Suppressor macrophage treated with lipopolysaccharide for 4 hours (primary cell): ENCODE results near the gene ANTXRL.
"Not testable (repeated sequence)": the region's sequence is repeated elsewhere in the genome, so short reads cannot be mapped to it uniquely, and the experiment has no call there.

Experiments
- DNase-seq: peaks from one replicate; pipeline ENCODE4 v3.0.0-alpha.2; 2020

The ANTXRL gene

DNA sequence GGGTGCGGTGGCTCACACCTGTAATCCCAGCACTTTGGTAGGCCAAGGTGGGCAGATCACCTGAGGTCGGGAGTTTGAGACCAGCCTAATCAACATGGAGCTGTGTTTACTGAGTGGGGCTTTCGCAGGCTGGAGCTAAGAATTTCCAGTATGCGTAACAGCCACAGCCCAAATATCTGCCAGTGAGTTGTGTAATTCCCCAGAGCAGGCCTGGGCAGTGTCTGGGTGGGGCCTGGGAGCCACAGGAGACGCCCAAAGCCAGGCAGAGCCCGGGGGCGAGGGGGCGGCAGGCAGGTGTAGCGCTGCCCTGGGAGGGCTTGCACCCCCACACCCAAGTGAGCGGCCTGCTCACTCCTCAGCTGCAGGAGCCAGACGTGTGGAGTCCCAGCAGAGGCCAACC, 88.6 kb downstream of the ANTXRL start, which contains the start of gene ANXA8L1:
TSS of gene ANXA8L1 (plus strand) at position 371 of the 400 bp plus-strand sequence. CDS start 76 bp downstream, outside the sequence.
- not testable (repeated sequence) for DNase-seq

DNA sequence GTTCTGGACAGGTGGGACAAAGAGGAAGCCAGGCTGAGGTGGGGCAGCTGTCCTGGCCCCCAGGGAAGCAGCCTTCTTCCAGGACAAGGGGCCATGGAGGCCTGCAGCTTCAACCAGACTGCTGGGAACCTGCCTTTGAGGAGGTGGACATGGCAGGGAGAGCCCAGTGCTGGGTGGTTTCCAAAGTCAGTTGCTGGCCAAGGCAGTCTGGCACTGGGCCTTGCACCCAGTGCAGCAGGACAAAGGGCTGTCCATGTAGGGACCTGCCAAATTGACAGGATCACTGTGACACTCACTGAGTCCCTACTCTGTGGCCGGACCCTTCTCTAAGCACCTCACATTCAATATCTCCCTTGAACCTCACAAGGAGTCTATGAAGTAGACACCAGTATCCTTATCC, 90.2 kb downstream of the ANTXRL start:
- DNase-seq, result not testable (repeated sequence)

DNA sequence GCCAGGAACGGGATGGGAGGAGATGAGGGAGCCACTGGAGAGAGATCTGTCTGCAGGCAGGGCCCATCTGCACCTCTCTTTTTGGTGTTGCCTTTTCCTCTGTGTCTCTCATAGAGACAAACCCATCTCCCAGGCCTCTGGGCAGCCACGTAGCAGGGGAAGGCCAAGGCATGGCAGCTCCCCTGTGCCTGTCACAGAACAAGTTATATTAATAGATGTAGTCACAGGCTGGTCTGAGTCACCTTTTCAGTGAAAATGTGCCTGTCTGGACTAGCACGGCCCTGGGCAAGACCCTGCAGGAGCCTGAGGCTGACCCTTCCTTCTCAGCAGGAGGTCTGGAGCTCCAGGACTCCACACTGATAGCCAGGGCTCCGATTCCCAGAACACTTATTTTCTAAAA, 90.9 kb downstream of the ANTXRL start:
- not testable (repeated sequence) for DNase-seq

DNA sequence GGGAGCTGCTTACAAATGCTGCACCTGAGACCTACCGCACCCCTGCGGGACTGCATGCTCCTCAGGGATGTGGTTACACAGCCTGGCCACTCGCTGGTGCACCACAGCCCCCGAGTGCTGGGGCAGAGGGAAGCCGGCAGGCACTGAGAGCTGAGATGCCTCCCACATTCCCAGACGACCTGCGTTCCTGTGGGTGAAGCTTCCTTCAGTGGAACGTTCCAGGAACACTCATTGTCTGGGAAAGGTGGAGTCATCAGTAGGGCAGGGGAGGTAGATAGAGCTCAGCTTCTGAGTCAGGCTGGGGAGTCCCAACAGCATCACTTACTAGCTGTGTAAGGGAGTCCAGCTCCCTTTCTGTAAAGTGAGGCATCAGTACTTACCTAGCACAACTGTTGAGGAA, 91.3 kb downstream of the ANTXRL start:
- not testable (repeated sequence) for DNase-seq

DNA sequence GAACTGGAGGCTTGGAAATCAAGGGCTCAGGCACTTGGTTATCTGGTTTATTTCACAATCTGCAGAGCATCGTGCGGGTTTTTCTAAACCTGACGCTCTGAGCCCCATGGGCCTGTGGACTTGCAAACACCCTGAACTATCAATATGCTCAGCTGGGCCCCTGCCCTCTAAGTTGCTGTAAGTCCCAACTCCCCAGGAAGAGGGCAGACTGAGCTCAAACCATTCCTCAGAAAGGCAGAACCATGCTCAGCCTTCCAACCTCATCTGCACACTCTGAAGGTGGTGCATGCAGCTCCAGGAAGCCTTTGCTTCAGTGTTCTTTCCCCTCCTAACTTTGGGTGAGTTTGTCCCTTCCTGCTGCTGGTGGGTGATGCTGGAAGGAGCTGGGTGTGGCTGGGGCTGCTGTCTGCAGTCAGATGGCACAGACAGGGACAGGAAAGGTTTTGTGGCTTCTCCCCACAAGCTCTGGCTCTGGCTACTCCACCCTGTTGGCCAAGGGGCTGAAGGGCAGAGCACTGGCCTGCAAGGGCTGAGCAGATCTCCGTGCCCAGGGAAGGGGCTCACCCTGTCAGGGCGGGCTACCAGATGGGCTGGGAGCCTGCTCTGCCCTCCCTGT, 92.5 kb downstream of the ANTXRL start:
- not testable (repeated sequence) for DNase-seq
